ENCODE data around the gene CHRNB1. TPM values are rescaled to one million over a fixed set of nuclear protein-coding genes. Genes with fewer than 3 reads are reported as not detected.

CHRNB1 gene
- total and polyA plus RNA-seq, 2 of the 8 experiments (the other 6 are each of a cell fraction or from before 2014, with no cell fraction given): 14.1 to 28.2 TPM

DNA sequence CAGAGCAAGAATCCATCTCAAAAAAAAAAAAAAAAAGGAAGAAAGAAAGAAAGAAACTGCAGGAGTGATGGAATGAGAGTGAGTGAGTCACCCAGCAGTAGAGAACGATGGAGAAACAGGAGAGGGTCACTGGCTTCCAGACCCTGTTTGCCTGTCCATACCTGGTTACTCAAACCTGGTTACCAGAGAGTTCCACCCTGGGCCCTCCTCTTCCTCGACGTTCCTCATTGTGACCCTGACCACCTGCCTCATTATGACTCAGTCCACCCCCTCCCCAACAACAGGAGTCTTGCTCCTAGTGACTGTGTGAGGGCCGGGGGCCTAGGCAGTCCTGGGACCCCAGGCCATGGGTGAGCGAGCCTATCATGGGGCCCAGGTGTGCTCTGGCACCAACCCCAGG lies 16.3 kb upstream of the CHRNB1 start, which contains the start of gene SPEM3:
TSS of gene SPEM3 (plus strand) at position 301 of the 400 bp plus-strand sequence. CDS start at position 347, 46 bp downstream.
- no peak within 1 kb of the TSS for H3K4ac ChIP-seq (replicated peaks; ENCODE audit: insufficient read length, low read depth, low read length)
- WGBS, 2 experiments (ENCODE audit: extremely low coverage in 1 of 2, insufficient coverage in 1 of 2, insufficient read length in 1 of 2, insufficient replicate concordance in 2 of 2, low coverage in 1 of 2, low lambda C conversion rate in 2 of 2, missing lambda C conversion rate in 1 of 2): 80% methylated on average over 5 of the region's 5 CpGs; no CpG with 5 or more reads in 1 of the 2 experiments
- H3K14ac ChIP-seq (ENCODE audit: insufficient read length): no peak within 1 kb of the TSS
- H2BK15ac ChIP-seq (ENCODE audit: low read length): no peak within 1 kb of the TSS
- no peak within 1 kb of the TSS for H2AFZ ChIP-seq (ENCODE audit: low read length)
- no peak within 1 kb of the TSS for H3K9ac ChIP-seq (replicated peaks in 1 of 4; ENCODE audit: extremely low read depth in 1 of 4, low read depth in 3 of 4, low read length in 3 of 4)
- H3K27ac ChIP-seq (ENCODE audit: low read depth, low read length): no peak within 1 kb of the TSS
- no peaks in the 10 kb centered on the region; a peak in 1 of 7 replicates for H3K4me1 ChIP-seq (replicated peaks in 1 of 4; ENCODE audit: control insufficient read depth in 3 of 4, insufficient read depth in 4 of 4, low read length in 3 of 4)
- CTCF ChIA-PET (ENCODE audit: partially characterized antibody): interaction anchor here (0.6 to 0.8 kb wide), 2 partner anchors 63 to 66 kb away, joined by 3 to 4 read pairs; no protein-coding TSS in a partner anchor
- H2AK5ac ChIP-seq (ENCODE audit: low read depth, low read length): no peak within 1 kb of the TSS
- H2BK120ac ChIP-seq (replicated peaks; ENCODE audit: low read depth, low read length): no peak within 1 kb of the TSS
- H3K23ac ChIP-seq (ENCODE audit: insufficient read length): no peak within 1 kb of the TSS
- no peak within 1 kb of the TSS for H2BK20ac ChIP-seq (ENCODE audit: low read length)
- H3K27me3 ChIP-seq (replicated peaks in 1 of 4; ENCODE audit: control insufficient read depth in 3 of 4, extremely low read depth in 1 of 4, insufficient read depth in 3 of 4, low read length in 3 of 4): no peaks in the 10 kb centered on the region; a peak in 1 of 7 replicates
- H3K36me3 ChIP-seq (ENCODE audit: control insufficient read depth in 2 of 4, insufficient read depth in 4 of 4, low read length in 3 of 4): no peaks in the 10 kb centered on the region
- no peaks in the 10 kb centered on the region for H3K79me2 ChIP-seq (ENCODE audit: control insufficient read depth in 1 of 2, insufficient read depth in 2 of 2, low read length in 2 of 2)
- H3K18ac ChIP-seq (ENCODE audit: extremely low read depth, low read length): no peak within 1 kb of the TSS
- no peak within 1 kb of the TSS for H3K56ac ChIP-seq (replicated peaks; ENCODE audit: insufficient read length, low read depth, low read length)
- POLR2A ChIA-PET (ENCODE audit: partially characterized antibody): interaction anchor here (0.8 to 1.2 kb wide), 4 partner anchors 10 to 30 kb away, joined by 3 read pairs; partner anchors contain the start of gene TMEM256
- H3K9me3 ChIP-seq (ENCODE audit: insufficient read depth in 2 of 2, low read depth in 1 of 2, low read length in 1 of 2): no peaks in the 10 kb centered on the region
- no peak within 1 kb of the TSS for H2BK5ac ChIP-seq (ENCODE audit: low read depth, low read length)
- FAIRE-seq (no peak), DNase-seq (ENCODE audit: low read depth in 1 of 2, low spot score in 2 of 2) (no peak)
- no peak within 1 kb of the TSS for H3K4me2 ChIP-seq (ENCODE audit: insufficient read depth in 1 of 2, low read depth in 2 of 2, low read length in 2 of 2)
- H3K23me2 ChIP-seq (ENCODE audit: low read depth, low read length): no peaks in the 10 kb centered on the region
- no peak within 1 kb of the TSS for H4K8ac ChIP-seq (ENCODE audit: extremely low read depth, insufficient read depth, low read length)
- no peak within 1 kb of the TSS for H2BK12ac ChIP-seq (ENCODE audit: low read depth, low read length)
- no peaks in the 10 kb centered on the region for H3K79me1 ChIP-seq (ENCODE audit: low read depth, low read length)
- peaks cover 0 to 3% of the 10 kb centered on the region in 2 experiments for H4K20me1 ChIP-seq (replicated peaks in 1 of 2; ENCODE audit: control insufficient read depth in 1 of 2, insufficient read depth in 2 of 2, low read length in 2 of 2)
- H3K4me3 ChIP-seq (ENCODE audit: extremely low read depth in 1 of 4, insufficient read depth in 2 of 4, low read depth in 3 of 4, low read length in 4 of 4): no peak within 1 kb of the TSS
- no peak within 1 kb of the TSS for H4K5ac ChIP-seq (ENCODE audit: insufficient read length, low read depth, low read length)
- H4K91ac ChIP-seq (replicated peaks; ENCODE audit: insufficient read length, low read length): no peak within 1 kb of the TSS
- no peak for TF ChIP-seq SUZ12 (IDR thresholded peaks at IDR 0.05; ENCODE audit: low read length)
- TF ChIP-seq FOSL1 (IDR thresholded peaks at IDR 0.05; ENCODE audit: insufficient read depth, low read depth, low read length): no peak
- no peak for TF ChIP-seq ATF2 (IDR thresholded peaks at IDR 0.05; ENCODE audit: low read length)
- no peak for TF ChIP-seq TAF1 (IDR thresholded peaks at IDR 0.05; ENCODE audit: low read depth, low read length)
- no peak for TF ChIP-seq GTF2F1 (IDR thresholded peaks at IDR 0.05; ENCODE audit: borderline replicate concordance, low read depth, low read length)
- no peak for TF ChIP-seq CEBPB (IDR thresholded peaks at IDR 0.05; ENCODE audit: low read depth, low read length)
- no peak for TF ChIP-seq RXRA (IDR thresholded peaks at IDR 0.05; ENCODE audit: insufficient read depth, low read depth, low read length)
- no peak for TF ChIP-seq SRF (IDR thresholded peaks at IDR 0.05; ENCODE audit: low read depth, low read length)
- no peak for TF ChIP-seq ASH2L (IDR thresholded peaks at IDR 0.05; ENCODE audit: low read length)
- no peak for TF ChIP-seq CBX5 (IDR thresholded peaks at IDR 0.05; ENCODE audit: low read depth, low read length)
- TF ChIP-seq SP1 (IDR thresholded peaks at IDR 0.05; ENCODE audit: low read depth, low read length): no peak
- TF ChIP-seq, protein P1, sequence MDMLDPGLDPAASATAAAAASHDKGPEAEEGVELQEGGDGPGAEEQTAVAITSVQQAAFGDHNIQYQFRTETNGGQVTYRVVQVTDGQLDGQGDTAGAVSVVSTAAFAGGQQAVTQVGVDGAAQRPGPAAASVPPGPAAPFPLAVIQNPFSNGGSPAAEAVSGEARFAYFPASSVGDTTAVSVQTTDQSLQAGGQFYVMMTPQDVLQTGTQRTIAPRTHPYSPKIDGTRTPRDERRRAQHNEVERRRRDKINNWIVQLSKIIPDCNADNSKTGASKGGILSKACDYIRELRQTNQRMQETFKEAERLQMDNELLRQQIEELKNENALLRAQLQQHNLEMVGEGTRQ (IDR thresholded peaks at IDR 0.05; ENCODE audit: low read length): no peak
